GM18873 (cell line): ENCODE measurements around the gene FIGNL2.

ENCODE experiments used
- ATAC-seq: cut with Tn5 transposase; IDR thresholded peaks from one replicate; pipeline ENCODE4 v1.9.1; 2021; ENCODE audit warnings: mild to moderate bottlenecking, moderate library complexity, moderate number of reproducible peaks; ENCODE audit not compliant: unreplicated experiment, low FRiP score

FIGNL2 gene

DNA sequence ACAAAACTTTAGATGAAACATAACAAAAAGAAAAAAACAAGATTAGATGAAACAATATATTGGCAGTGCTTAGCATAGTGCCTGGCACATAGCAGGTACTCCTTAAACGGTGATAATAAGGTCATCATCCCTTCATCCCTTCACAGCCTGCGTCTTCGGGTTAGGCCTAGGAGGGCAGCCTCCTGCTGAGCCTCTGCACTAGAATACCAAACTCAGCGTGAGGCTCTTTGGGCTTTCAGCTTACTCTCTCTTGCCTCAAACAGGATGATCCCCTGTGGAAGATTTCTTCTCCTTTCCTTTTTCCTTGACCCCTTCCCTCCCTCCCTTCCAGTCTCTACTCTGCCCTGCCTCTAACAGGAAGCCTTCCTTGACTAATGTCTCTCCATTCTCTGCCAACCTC, 14.4 kb upstream of the FIGNL2 start:
- ATAC-seq = no peak

DNA sequence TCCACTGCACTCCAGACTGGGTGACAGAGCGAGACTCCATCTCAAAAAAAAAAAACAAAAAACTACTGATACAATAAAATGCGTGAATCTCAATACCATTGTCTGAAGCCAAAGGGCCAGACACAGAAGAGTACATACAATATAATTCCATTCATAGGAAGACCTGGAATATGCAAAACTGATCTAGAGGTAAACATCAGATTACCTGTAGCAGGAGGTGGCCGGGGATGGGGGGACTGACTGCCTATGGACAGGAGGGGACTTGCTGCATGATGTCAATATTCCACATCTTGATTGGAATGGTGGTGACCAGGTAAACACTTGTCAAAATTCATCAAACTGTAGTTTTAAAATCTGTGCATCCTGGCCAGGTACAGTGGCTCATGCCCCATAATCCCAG, 12.5 kb upstream of the FIGNL2 start:
- ATAC-seq = no peak

DNA sequence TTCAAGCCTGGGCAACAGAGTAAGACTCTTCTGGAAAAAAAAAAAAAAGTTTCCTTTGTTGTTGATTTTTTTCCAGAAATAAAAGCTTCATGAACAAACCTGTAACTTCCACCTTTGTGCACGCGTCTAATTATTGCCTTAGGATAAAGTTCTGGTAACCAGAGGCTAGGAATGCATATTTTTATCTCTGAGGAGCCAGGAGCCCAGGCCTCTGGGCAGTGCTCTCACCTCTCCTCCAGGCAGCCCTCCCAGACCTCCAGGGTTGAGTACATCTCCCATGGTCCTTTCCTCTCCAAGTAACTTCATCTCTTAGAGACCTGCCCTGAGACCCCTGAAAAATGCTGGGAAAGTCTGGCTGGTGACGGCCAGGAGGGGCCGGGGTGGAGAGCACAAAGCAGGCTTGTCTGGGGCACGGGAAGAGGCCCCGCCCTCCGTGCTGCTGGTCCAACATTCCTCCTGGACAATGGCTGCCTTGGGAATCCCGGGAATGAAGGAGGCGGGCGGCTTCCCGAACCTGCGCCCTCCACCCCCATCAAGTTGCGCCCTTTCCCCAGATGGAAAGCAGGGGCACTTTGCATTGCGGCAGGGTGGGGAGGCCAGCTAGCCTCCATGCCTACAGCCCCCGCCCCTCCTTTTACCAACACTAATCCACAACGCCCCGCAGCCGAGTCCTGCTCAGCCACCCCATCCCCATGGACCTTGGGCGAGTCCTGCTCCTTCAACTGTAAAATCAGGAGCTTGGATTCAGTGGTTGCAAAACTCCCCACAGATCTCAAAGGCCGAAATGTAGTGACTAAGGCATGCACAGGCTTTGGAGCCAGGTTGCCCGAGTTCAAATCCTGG, 7.3 kb upstream of the FIGNL2 start:
- no peak for ATAC-seq

- ATAC-seq = no peak
Measured at GRCh38 chr12:51852404-51853137, 4.1 kb upstream of the FIGNL2 start.

DNA sequence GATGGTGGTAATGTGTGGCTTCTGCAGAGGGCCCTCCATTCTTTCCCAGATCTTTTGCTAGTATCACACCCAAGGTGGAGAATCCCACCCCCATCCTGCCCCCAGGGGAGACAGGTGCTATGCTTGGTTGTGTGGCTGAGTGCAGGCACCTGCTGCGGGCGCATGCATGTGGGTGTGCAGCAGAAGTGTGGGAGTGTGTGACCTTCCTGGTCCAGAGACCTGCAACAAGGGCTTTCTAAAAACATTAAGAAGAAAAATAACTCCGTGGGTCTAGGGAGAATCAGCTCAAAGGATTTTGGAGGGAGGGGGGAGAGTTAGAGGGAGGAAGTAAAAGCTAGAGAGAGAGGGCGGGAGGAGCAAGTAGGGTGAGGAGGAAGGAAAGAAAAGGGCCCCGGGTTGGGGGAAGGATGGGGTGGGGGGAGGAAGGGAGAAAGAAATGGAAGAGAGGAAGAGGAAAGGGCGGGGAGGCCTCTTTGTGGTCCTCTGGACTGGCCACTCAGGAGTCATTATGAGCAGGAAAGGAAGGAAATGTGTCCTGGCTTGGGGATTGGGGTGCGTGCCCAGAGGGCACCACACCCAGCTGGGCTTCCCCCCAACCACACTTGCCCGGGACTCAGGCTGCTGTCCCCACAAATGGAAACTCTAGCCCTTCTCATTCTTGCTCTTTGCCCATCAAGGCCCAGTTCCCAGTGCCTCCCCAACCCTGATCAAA, 3.1 kb upstream of the FIGNL2 start:
- ATAC-seq = no peak

DNA sequence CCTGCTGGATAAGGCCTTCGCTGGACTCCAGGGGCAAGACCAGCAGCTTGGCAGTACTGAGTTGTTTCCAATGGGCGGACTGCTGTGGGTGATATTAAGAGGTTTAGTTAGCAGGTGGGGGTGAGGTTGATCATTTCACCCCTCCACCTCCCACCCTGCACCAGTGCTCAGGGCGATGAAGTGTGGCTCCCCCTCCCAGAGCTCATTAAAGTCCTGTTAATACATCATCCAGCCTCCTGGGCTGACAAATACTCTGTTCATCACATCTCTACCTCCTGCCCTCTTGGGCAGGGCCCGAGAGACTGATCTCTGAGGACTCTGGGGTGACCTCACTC, 2.4 kb upstream of the FIGNL2 start:
- no peak for ATAC-seq

DNA sequence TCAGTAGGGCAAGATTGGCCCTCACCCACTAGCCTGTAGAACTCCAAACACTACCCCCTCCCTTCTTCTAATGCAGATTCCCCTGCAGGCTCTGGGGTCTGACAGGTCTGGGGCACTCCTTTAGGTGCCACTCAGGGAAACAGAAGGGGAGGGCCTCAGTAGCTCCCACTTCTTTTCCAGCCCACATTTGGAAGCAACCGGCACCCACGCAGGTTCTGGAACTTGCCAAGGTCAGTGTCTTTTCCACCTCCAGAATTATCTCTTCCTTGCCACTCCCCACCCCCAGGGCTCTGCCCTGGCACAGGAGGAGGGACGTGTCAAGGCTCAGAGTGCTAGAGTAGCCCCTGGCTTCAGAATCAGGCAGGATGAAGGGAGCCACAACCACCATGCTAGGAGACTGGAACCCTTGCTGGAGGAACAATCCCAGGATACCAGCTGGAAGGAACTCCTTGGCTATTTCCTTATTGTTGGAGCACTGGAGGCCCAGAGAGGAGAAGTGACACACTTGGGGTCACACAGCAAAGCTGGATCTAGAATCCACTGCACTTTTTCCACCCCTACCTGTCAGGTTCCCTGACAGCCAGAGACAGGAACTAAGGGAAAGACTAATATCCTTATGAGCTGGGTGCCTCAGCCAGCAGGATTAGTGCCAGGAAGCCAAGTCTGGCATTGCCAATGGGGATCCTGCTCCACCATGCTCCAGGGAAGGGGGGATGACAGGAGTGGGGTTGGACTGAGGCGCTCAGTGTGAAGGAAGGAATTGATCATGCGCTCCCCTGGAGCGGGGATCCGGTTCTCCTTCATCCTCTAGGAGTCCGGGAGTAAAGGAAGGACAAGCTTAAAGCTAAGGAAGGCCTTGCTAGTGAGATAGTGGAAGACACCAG, 1.8 kb upstream of the FIGNL2 start:
- ATAC-seq = no peak

- ATAC-seq = no peak
Measured at GRCh38 chr12:51848841-51849735, 570 bp upstream of the FIGNL2 start.

- ATAC-seq = no peak
Measured at GRCh38 chr12:51847643-51848325, 734 bp downstream of the FIGNL2 start.

DNA sequence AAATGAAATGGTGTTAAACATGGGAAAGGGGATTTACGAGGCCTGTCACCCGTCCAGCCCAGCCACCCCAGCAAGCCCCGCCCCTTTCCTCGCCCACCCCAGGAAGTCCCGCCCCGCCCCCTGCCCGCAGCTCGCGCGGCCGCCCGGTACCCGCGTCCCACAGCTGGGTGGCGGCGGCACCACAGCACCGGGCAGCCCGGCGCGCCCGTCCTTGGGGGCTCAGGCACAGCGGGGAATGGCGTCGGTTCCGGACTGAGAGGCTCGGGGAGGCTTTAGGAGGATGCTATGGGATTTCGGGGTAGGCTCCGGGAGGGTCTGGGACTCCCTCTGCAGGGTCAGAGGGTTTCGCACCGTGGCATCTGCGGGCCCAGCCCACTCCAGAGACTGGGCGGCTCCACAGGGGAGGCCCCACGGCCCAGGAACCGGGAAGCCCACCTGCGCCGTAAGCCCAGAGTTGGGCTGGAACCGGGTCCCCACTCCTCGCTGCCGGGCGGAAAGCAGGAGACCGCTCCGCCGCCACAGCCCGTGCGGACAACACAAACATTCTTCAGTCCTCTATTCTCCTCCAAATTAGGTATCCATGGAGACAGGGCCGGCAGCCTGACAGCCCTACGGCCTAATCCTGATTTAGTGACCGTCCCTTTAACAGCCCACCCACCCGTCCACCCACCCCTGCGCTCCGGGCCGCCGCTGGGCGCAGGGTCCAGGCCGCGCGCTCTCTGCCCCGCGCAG, 1.4 kb downstream of the FIGNL2 start:
- no peak for ATAC-seq

- no peak for ATAC-seq
Measured at GRCh38 chr12:51846271-51846691, 2.2 kb downstream of the FIGNL2 start.

GRCh38 chr12:51845482-51845881, 3.0 kb downstream of the FIGNL2 start:
- no peak for ATAC-seq

- no peak for ATAC-seq
Measured at GRCh38 chr12:51844854-51845253, 3.7 kb downstream of the FIGNL2 start.

DNA sequence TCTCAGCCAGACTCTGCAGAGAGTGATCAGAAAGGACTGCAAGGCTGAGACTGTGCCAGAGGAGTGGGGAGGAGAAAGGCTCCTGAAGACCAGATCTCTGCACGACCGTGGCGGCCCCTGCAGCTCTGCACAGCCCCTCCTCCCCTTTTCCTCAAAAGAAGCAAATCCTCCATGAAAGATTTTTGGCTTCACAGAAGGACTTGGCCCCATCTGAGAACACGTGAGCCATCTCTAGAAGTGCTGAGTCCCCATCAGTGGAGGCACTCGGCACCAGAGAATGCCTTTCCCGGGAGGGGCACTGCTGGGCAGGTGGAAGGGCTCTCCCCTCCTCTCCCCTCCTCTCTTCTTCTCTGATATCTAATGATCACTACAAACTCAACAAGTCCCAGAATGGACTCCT, 6.8 kb downstream of the FIGNL2 start:
- no peak for ATAC-seq

DNA sequence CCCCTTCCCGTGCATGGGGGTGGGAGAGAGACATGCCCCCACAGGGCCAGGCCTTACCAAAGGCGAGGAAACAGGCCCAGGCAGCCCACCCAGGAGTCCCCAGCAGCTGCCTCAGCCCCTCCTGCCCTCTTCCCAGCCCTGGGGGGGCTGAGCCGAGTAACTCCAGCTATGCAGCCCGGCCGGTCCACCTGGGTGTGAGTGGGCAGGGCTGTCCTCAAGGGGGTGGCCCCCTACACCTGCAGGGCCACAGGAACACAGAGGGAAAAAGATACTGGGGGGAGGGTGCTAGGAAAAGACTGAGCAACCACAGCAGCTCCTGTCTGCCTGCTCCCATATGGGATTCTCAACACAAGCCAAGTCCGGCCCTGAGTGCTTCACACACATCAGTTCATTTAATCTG, 7.6 kb downstream of the FIGNL2 start:
- no peak for ATAC-seq

DNA sequence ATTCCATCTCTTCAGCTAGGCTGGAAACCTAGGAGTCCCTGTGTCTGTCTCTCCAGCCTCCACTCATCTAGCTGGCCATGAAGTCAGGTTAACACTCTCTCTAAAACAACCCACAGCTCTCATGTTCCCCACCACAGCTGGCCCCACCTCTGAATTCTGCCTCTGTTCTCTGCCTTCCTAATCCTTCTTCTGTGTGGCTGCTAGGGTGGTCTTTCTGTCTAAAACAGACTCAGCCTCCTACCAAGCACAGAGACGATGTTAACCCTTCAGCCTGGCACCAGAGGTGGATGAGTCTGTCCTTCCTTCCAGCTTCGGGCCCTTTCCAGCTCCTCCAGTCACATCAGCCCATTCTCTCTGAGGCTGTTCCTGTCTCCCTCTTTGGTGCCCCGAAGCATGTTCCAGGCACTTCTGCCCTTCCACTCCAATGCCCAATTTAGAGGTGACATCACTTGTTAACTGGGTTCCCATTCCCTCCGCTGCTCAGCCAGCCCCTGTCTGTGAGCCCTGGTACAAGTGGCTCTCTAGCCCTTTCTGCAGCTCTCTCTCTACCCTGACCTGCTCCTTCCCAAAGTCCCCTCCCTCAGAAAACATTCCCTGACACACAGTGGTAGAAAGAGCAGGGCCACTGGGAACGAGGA, 9.1 kb downstream of the FIGNL2 start:
- ATAC-seq = no peak

DNA sequence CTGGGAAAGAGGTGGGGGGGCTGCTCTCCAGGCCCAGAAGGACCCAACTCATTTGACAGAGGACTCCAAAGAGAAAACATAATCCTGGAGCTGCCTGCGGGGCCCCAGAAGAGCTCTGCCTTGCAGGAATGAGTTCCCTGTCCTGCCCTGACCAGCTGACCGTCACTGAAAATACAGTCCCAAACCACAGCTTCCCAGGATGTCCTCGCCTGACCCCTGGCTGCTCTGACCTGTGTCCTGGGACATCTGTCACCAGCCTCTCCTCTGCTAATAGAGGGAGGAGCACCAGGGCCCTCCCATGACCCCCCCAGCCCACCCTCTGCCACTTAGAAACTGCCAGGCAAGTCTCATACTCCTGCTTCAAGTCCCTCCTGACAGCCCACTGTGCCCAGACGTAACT, 9.8 kb downstream of the FIGNL2 start:
- no peak for ATAC-seq

GRCh38 chr12:51838036-51838435, 10.5 kb downstream of the FIGNL2 start:
- ATAC-seq = no peak
